Inflammatory macrophage treated with lipopolysaccharide for 1 hour (primary cell): ENCODE results near the gene SPTBN4.
A peak's percentile ranks its signal among the peaks of the same experiment; 100 is the strongest.
"Not testable (repeated sequence)": the region's sequence is repeated elsewhere in the genome, so short reads cannot be mapped to it uniquely, and the experiment has no call there.

Experiments
- DNase-seq, 2 donors: peaks; one replicate each; pipeline ENCODE4 v3.0.0-alpha.2; 2020 to 2022

Gene SPTBN4

DNA sequence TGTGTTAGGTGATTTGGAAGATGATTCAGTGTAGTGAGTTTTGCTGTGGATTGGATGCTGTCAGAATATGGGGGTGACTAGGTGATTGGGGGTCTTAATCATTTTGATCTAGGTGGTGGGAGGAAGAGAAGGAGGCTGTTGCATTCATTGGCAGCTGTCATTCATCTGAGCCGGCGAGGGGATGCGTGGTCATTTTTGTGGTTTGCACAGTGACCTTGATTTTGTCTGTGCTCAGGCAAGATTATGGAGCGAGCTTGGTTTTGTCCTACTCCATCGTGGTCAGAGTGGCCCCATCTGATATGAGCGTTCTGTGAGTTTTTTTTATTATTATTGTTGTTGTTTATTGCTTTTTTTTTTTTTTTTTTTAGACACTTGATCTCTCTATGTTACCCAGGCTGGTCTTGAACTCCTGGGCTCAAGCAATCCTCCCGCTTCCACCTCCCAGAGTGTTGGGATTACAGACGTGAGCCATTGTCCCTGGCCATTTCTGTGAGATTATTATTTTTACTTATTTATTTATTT, 42.0 kb downstream of the SPTBN4 start:
- DNase-seq: no peak

- no peak for DNase-seq
Observed at GRCh38 chr19:40510526-40511115, 43.8 kb downstream of the SPTBN4 start.

DNA sequence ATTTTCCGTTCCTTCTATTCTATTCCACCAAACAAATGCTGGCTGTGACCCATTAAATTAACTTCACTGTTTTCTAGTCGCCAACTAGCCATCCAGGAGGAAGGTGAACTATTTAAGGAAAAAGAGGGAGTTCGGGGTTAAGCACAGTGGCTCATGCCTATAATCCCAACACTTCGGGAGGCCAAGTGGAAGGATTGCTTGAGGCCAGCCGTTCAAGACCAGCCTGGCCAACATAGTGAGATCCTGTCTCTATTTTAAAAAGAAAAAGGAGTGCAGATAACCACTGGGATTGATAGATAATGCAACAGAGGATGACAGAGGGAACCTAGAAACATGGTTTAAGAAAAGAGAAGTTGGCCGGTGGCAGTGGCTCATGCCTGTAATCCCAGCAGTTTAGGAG, 44.7 kb downstream of the SPTBN4 start:
- DNase-seq: no peak

- no peak for DNase-seq
Observed at GRCh38 chr19:40512110-40512472, 45.3 kb downstream of the SPTBN4 start.

DNA sequence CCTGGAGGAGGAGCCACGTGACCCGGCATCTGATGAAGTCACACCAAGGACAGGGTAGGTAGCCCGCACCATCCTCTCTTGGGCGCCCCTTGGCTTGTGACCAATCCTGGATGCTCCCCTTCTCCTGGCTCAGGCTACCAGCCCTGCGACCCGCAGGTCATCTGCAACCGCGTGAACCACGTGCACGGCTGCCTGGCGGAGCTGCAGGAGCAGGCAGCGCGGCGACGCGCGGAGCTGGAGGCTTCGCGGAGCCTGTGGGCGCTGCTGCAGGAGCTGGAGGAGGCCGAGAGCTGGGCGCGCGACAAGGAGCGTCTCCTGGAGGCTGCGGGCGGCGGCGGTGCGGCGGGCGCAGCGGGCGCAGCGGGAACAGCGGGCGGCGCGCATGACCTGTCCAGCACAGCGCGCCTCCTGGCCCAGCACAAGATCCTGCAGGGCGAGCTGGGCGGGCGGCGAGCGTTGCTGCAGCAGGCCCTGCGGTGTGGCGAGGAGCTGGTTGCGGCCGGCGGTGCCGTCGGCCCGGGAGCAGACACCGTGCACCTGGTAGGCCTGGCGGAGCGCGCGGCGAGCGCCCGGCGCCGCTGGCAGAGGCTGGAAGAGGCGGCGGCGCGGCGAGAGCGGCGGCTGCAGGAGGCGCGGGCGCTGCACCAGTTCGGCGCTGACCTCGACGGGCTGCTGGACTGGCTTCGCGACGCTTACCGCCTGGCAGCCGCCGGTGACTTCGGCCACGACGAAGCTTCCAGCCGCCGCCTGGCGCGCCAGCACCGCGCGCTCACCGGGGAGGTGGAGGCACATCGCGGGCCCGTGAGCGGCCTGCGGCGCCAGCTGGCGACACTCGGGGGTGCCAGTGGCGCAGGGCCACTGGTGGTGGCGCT, 45.9 kb downstream of the SPTBN4 start:
- no peak for DNase-seq

GRCh38 chr19:40513345-40513678, 46.5 kb downstream of the SPTBN4 start:
- DNase-seq: no peak

- no peak for DNase-seq
Observed at GRCh38 chr19:40513741-40514315, 47.0 kb downstream of the SPTBN4 start.

DNA sequence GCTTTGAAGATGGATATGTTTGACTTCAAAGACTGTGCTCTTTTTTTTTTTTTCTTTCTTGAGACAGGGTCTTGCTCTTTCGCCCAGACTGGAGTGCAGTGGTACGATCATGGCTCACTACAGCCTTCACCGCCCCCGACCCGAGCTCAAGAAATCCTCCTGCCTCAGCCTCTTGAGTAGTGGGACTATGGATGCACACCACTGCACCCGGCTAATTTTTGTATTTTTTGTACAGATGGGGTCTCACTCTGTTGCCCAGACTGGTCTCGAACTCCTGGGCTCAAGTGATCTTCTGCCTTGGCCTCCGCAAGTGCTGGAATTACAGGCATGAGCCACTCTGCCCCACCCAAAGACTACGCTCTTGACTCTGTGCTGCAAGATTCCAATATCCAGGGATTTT, 50.4 kb downstream of the SPTBN4 start:
- no peak for DNase-seq

- peak in 1 of 2 donors; percentile 11 for DNase-seq
Observed at GRCh38 chr19:40519352-40520322, 52.8 kb downstream of the SPTBN4 start.

GRCh38 chr19:40521276-40521675, 54.5 kb downstream of the SPTBN4 start:
- no peak for DNase-seq

- DNase-seq: not testable (repeated sequence)
Observed at GRCh38 chr19:40521900-40522299, 55.1 kb downstream of the SPTBN4 start.

GRCh38 chr19:40523322-40524047, 56.7 kb downstream of the SPTBN4 start:
- peak; percentile 49 to 63 for DNase-seq

GRCh38 chr19:40524133-40524549, 57.3 kb downstream of the SPTBN4 start:
- no peak for DNase-seq

GRCh38 chr19:40524655-40525054, 57.9 kb downstream of the SPTBN4 start:
- no peak for DNase-seq

DNA sequence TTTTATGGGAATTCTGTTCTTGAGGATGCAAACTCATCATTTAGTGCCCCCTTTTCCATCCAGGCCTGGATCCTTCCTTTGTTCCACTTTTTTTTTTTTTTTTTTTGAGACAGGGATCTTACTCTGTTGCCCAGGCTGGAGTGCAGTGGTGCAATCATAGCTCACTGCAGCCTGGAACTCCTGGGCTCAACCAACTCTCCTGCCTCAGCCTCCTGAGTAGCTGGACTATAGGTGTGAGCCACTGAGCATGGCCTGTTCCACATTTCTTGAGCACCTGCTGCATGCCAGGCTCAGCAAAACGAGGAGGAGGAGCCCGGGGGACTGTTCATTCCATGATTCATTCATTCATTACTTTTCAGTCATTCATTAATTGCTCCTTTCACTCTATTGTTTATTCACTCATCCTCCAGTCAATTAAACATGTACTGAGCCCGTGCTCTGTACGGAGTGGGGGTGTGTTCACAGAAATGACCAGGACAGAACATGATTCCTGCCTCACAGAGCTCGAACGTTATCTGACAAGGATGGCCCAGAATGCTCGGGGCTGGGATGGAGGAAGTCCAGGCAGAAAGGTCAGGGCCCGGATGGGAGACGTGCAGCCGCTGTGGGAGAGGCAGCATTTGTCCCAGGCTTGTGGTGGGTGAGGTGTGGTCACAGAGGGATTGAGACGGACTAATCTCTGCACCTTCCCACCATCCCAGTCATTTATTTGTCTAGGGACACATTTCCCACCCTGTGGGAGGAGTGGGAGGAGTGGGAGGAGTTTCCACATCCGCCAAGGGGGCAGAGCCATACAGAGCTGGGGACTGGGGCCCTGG, 58.6 kb downstream of the SPTBN4 start:
- no peak for DNase-seq

DNA sequence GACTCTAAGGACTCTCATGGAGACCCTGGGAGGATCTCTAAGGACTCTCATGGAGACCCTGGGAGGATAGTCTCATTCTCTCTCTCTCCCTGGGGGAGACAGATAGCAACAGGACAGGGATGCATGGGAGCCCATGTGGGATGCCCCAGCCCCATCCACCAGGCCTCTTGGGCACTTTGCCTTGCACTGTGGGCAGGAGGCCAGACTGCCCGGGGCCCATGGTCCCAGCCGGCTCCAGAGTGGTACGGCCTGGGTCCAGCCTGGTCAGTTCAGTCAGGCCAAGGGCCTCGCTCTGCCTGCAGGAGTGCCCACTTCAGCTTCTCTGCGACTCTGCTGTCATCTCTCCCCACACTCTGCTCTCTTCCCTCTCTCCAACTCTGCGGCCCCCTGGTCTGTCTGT, 61.3 kb downstream of the SPTBN4 start:
- no peak for DNase-seq

- DNase-seq: no peak
Observed at GRCh38 chr19:40528533-40529092, 61.8 kb downstream of the SPTBN4 start.

DNA sequence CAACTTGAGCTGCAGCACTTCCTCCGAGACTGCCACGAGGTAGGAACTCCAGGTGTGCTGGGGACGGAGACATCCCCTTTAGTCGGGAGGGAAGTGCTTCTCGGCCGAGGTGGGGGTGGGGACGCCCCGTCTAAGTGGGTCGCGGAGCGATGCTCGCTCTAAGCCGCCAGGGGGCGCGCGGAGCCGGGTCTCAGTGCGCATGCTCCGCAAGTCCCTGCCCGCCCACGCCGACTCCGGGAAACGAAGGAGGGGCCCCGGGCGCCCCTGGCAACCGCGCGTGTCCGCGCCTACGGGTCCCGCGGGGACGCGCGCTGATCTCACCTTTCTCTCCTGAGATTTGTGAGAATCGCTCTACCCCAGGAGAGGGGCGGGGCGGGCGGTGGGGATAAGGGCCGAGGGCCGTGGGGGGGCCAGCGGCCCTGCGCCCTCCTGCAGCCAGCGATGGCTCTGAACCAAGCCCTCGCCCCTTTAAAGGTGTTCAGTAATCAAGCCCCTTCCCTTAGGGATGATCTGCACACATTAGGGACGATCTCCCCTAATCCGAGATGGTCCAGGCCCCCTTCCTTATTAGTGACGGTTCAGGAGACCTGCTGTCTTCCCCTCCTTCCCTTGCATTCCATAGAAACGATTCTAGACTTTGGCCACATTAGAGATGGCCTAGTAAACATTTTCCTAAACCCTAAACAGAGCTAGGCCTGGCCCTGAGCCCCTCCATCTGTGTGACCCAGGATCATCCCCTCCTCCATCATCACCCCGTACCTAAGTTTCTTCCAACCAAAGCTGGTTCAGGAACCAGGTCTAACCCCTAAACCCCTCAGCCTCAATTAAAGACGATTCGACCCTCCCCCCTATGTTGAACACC, 62.5 kb downstream of the SPTBN4 start:
- DNase-seq: peak; percentile 55 to 87

DNA sequence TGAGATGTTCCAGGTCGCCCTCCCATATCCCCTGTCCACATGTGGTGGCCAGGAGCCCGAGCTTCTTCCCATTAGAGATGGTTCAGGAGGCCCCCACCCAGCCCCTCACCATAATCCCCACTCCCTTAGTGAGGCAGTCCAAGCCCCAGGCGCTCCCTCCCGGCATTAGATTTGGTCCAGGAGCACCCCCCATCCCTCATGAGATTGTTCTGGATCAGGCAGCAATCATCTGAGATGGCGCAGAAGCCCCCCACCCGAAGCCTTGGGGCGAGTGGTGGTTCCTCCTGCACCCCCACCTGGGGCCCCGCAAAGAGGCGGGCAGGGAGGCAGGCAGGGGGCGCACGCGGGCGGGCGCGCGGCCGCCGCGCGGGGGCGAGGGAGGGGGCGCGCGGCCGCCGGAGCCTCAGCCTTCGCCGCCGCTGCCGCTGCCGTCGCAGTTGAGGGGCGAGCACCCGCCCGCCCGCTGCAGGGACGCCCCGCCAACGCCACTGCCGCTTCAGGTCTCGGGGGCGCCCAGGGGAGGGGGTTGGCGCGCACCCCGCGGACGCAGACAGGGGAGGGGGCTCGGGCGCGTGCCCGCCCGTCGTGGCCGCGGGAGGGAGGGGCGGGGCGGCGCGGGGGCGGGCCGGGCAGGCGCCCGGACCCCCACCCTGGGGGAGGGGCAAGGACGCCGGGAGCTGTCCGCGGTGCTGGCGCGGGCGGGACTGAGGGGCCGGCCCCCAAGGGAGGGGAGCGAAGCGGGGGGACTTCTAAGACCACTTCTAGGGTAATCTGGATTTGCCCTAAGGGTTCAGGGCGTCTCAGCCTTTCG, 63.5 kb downstream of the SPTBN4 start:
- DNase-seq: no peak
